ENCODE data around the gene ZNF438. TPM values are rescaled to one million over a fixed set of nuclear protein-coding genes. Genes with fewer than 3 reads are reported as not detected.
A peak's percentile ranks its signal among the peaks of the same experiment; 100 is the strongest.

The ZNF438 gene
- total RNA-seq, 1 donor from 2014 or later = 3.2 TPM

DNA sequence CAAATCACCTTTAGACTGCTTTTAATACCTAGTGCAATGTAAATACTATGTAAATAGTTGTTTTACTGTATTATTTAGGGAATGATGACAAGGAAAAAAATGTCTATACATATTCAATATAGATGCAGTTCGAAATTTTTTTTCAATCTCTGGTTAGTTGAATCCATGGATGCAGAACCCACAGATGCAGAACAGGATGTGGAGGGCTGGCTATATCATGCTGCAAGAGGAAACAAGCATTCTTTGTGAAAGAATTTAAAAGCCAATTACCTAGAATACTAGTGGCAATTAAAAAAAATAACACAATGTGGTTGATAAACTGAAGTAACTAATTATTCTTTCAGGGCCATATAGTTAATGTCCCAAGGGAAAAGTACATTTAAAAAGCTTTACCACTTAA, 170.4 kb downstream of the ZNF438 start:
- Mint-ChIP-seq H3K27ac (no peak overlapping the region), H3K27me3 (no peaks in the 10 kb centered on the region), H3K4me3 (no peak overlapping the region), H3K36me3 (ENCODE audit: low read depth) (no peaks in the 10 kb centered on the region), H3K4me1 (no peaks in the 10 kb centered on the region), H3K9me3 (no peaks in the 10 kb centered on the region)
- intact Hi-C loops (cut with micrococcal nuclease) = no loop called here
- no peak for DNase-seq

DNA sequence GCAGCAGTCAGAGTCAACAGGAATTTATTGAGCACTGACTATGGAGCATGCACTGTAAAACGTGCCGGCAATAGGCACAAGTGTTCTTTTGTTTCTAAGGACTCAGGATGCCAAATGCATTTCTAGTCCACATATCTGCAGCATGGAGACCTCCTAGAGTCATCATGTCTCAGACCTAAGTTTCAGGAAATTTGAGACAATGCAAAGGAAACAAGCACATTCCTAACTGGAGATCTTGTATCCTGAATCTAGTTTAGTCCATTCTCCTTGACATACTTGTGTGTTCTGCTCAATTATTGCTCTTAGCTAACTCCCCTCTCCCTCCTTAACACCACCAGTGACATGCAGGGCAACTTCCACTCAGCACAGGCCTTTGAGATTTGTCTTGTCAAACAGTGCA, 173.2 kb downstream of the ZNF438 start:
- DNase-seq = no peak
- no peak overlapping the region for H3K27ac Mint-ChIP-seq
- H3K27me3 Mint-ChIP-seq = no peaks in the 10 kb centered on the region
- H3K4me3 Mint-ChIP-seq = no peak overlapping the region
- intact Hi-C loops (cut with micrococcal nuclease) = no loop called here
- H3K9me3 Mint-ChIP-seq = no peaks in the 10 kb centered on the region
- H3K36me3 Mint-ChIP-seq (ENCODE audit: low read depth) = no peaks in the 10 kb centered on the region
- no peaks in the 10 kb centered on the region for H3K4me1 Mint-ChIP-seq

DNA sequence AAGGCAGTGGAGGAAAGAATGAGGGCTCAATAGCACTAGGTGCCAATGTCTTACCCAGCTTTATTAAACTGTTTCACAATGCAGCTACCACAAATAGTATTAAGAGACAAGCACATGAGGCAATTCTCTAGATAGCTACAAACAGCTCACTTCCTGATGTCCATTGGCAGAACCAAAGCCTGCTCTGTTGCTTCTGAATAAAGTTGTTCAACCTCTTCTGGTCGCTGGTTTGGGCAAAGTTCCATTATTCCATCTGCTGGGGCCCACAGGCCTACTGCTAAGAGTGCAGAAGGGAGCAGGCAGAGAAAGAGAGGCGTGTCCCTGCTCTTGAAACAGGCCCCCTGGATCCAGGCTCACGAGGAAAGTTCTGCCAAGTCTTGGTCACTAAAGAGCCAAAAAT, 173.9 kb downstream of the ZNF438 start:
- no peaks in the 10 kb centered on the region for H3K27me3 Mint-ChIP-seq

DNA sequence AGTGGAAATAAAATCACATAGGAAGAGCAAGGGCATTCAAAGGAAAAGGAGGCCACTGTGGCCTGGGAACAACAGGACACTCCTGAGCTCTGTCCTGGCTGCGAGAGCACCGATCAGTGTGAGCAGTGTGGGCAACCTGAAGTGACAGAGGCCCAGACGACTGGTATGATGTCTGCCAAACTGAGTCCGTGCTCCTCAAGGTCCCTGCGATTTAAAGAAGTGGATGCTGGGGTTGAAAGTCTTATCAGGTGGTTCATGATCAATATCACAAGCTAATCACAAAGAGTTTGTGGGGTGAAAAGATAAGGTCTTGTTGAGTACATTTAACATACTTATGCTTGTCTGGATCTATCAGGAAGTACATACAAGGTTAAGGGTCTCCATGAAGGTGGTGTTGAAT, 176.5 kb downstream of the ZNF438 start:
- Mint-ChIP-seq H3K27ac (no peak overlapping the region), H3K4me3 (no peak overlapping the region), H3K9me3 (no peaks in the 10 kb centered on the region), H3K27me3 (no peaks in the 10 kb centered on the region), H3K4me1 (no peaks in the 10 kb centered on the region), H3K36me3 (ENCODE audit: low read depth) (no peaks in the 10 kb centered on the region)
- no peak for DNase-seq
- intact Hi-C loops (cut with micrococcal nuclease) = no loop called here

More for the DNA sequence above, 173.9 kb downstream of the ZNF438 start:
- Mint-ChIP-seq H3K27ac (no peak overlapping the region), H3K36me3 (ENCODE audit: low read depth) (no peaks in the 10 kb centered on the region), H3K4me1 (no peaks in the 10 kb centered on the region), H3K9me3 (no peaks in the 10 kb centered on the region), H3K4me3 (no peak overlapping the region)
- intact Hi-C loops (cut with micrococcal nuclease) = no loop called here
- DNase-seq = peak; percentile 38

DNA sequence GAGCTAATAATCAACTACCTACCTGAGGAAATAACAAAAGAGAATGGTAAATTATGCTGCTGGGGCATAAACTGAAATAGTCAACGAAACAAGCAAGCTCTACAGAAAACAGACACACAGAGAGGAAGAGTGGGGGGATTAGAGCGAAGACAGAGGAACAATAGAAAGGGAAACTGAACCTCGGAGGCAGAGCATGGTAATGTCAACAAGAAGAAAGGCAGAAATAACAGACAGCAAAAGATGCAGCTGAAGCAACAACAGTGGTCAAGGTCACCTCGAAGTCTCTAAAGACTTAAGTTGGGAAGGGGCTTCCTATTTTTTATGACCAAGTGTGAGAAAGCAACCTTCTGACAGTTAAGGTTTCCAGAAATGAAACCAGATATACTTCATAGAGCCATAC, 177.0 kb downstream of the ZNF438 start:
- Mint-ChIP-seq H3K4me3 (no peak overlapping the region), H3K36me3 (ENCODE audit: low read depth) (peaks cover 1% of the 10 kb centered on the region), H3K4me1 (no peaks in the 10 kb centered on the region), H3K27ac (no peak overlapping the region), H3K9me3 (no peaks in the 10 kb centered on the region), H3K27me3 (peaks cover 1% of the 10 kb centered on the region)
- no peak for DNase-seq
- intact Hi-C loops (cut with micrococcal nuclease) = no loop called here

DNA sequence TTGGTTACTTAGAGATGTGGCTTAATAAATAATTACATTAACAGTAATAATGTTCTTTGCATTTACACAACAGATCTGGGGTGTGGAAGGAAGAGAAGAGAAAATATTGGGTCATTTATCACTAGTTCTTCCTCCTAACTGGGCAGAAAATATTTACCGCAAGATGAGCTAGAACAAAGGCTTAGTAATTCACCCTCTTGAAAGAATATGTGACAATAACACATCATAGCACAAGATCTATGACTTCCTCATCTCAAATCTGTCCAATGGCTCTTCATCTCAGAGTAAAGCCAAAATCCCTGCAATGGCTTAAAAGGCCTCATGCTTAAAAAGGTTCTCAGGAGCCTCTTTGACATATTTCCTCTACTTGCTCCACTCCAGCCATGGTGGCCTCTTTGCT, 178.6 kb downstream of the ZNF438 start:
- intact Hi-C loops (cut with micrococcal nuclease) = no loop called here

DNA sequence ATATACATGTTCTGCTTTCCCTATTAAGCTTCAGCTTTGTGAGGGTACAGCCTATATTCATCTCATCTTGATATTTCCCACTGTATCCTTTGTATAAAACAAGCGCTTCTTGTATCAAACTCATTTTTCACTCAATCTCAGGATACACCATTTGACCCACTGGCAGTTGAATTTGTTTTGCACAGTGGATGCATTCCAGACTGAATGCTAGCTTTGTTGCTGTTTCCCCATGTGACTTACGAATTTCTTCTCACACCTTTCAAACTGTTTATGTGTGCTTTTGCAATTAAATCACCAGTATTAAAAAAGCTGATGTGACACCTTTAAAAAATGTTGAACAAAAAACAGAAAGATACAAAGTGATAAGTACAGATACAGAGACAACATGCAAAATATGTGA, 180.9 kb downstream of the ZNF438 start:
- no peak overlapping the region for H3K4me3 Mint-ChIP-seq
- H3K27me3 Mint-ChIP-seq = peaks cover 2% of the 10 kb centered on the region
- no peak for DNase-seq
- no peaks in the 10 kb centered on the region for H3K4me1 Mint-ChIP-seq
- intact Hi-C loops (cut with micrococcal nuclease) = no loop called here
- peaks cover 1% of the 10 kb centered on the region for H3K36me3 Mint-ChIP-seq (ENCODE audit: low read depth)
- no peaks in the 10 kb centered on the region for H3K9me3 Mint-ChIP-seq
- H3K27ac Mint-ChIP-seq = no peak overlapping the region

More for the DNA sequence above, 178.6 kb downstream of the ZNF438 start:
- no peaks in the 10 kb centered on the region for H3K9me3 Mint-ChIP-seq
- no peak overlapping the region for H3K27ac Mint-ChIP-seq
- H3K36me3 Mint-ChIP-seq (ENCODE audit: low read depth) = peaks cover 1% of the 10 kb centered on the region
- H3K4me1 Mint-ChIP-seq = no peaks in the 10 kb centered on the region
- H3K27me3 Mint-ChIP-seq = peaks cover 2% of the 10 kb centered on the region
- H3K4me3 Mint-ChIP-seq = no peak overlapping the region
- no peak for DNase-seq

DNA sequence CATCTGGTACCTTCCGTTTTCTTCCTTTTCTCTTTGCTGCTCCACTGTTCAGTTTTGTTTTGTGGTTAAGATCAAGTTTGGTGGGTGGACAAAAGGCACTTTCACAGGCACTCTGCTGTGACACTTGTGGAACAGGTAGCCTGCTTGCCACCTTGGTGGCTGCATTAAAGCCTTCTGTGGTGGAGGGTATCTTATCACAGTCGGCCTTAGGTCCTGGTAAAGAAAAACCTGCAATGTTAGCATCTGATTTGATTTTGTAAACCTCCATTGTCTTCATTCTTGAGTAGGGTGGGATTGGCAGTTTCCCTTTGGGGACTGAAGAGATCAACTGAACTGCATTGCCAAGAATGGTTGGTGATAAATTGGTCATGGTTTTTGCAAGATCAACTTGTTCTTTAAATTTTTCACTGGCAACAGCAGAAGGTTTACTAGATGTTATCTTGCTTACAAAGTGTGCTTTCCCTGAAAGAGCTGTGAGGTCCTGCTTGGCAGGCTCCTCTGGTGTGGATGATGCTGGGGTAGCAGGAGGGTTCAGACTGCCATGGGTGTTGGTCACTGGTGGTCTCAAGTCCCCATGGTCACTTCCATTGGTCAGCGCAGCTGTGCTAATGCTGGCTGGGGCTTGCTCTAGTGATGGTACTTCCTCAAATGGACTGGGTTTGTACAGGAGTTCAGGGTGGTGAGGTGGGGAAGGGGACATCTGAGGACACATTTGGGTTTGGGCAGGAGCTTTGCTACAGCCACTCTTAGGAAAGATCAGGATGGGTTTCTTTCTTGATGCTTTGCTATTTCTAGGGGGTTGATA, 182.2 kb downstream of the ZNF438 start:
- no peaks in the 10 kb centered on the region for H3K4me1 Mint-ChIP-seq

DNA sequence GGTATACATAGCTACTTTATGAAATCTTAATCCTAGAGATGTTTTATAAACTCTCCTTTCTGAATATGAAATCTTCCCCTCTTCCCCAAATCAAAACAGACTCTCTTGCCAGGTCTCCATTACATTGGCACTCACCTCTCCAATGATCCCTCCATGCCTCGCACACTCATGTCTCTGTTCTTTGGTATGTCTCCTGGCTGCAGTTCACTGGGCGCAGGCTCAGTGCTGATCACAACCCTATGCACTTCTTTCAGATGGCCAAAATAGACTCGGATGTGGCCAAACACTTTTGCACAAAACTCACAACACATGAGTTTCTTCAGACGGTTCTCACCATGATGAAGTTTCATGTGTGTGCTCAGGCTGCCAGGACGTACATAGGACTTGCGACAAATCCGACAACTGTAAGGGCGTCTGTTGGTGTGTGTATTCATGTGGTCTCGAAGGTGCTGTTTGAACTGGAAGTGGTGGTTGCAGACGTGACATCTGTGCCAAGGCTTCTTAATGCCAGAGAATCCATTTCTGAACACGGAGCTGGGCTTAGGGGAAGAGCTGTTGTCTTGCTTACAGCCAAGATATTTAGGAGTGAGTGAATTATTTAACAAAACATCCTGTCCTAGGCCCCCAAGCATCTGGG, 183.2 kb downstream of the ZNF438 start:
- DNase-seq = no peak
- Mint-ChIP-seq H3K36me3 (ENCODE audit: low read depth) (peaks cover 1% of the 10 kb centered on the region), H3K9me3 (no peaks in the 10 kb centered on the region), H3K27me3 (peaks cover 2% of the 10 kb centered on the region), H3K4me1 (no peaks in the 10 kb centered on the region), H3K27ac (no peak overlapping the region), H3K4me3 (no peak overlapping the region)
- intact Hi-C loops (cut with micrococcal nuclease) = no loop called here

More for the DNA sequence above, 182.2 kb downstream of the ZNF438 start:
- Mint-ChIP-seq H3K27me3 (peaks cover 2% of the 10 kb centered on the region), H3K9me3 (no peaks in the 10 kb centered on the region), H3K4me3 (no peak overlapping the region), H3K36me3 (ENCODE audit: low read depth) (peaks cover 1% of the 10 kb centered on the region), H3K27ac (no peak overlapping the region)
- intact Hi-C loops (cut with micrococcal nuclease) = no loop called here
- no peak for DNase-seq

DNA sequence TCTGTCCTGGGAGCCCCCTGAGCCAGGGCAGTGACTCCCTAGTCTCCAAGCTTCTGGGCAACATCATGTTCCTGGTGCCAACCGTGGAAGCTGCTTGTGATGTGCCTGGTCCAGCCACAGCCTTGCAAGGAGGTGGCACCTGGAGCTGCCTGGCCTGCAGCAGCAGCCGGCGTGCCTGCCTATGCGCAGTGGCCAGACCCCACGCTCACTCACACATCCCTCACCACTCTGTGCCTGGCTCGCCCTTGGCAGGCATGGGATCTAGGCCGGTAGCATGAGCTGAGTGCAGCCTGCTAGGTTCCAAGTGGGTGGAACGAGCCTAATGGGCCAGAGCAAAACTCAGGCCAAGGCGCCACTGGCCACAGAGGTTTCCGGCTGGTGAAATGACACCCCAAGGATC, 184.0 kb downstream of the ZNF438 start:
- no peak for DNase-seq
- Mint-ChIP-seq H3K36me3 (ENCODE audit: low read depth) (peaks cover 1% of the 10 kb centered on the region), H3K4me1 (no peaks in the 10 kb centered on the region), H3K4me3 (no peak overlapping the region), H3K27me3 (peaks cover 2% of the 10 kb centered on the region), H3K9me3 (no peaks in the 10 kb centered on the region), H3K27ac (no peak overlapping the region)
- intact Hi-C loops (cut with micrococcal nuclease) = no loop called here

DNA sequence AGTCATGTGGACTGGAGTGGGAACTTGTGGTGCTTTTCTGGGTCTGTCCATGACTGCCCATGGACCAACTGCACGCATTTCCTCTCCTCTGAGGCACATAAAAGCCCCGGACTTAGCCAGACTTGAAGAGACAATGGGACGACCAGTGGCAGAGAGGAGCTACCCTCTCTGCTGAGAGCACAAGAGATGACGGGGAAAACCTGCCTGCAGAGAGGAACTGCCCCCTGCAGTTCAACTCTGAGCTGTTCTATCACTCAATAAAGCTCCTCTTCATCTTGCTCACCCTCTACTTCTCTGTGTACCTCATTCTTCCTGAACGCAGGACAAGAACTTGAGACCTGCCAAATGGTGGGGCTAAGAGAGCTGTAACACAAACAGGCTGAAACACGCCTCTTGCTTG, 184.5 kb downstream of the ZNF438 start:
- DNase-seq = no peak
- H3K36me3 Mint-ChIP-seq (ENCODE audit: low read depth) = peaks cover 1% of the 10 kb centered on the region
- peaks cover 2% of the 10 kb centered on the region for H3K27me3 Mint-ChIP-seq
- H3K4me3 Mint-ChIP-seq = no peak overlapping the region
- no peaks in the 10 kb centered on the region for H3K9me3 Mint-ChIP-seq
- H3K27ac Mint-ChIP-seq = no peak overlapping the region
- intact Hi-C loops (cut with micrococcal nuclease) = no loop called here
- no peaks in the 10 kb centered on the region for H3K4me1 Mint-ChIP-seq

DNA sequence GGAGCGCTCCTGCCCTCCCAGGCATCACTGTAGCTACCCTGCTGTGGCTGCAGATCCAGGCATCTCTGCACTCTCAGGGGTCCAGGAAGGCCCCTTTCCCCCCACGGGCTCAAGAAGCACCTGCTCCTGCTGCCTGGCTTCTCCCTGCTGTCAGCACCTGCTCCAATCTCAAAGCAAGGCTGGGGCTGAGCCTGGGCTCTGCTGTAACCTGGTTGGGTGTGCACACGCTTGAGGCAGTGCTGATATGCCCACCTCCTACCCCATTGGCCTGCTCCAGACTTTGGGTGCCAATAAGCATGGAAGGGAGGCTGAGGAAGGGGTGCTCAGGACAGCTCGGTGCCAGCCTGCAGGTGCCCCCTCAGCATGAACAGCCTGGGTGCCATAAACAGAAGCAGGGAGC, 185.0 kb downstream of the ZNF438 start:
- Mint-ChIP-seq H3K27ac (no peak overlapping the region), H3K9me3 (no peaks in the 10 kb centered on the region), H3K27me3 (peaks cover 2% of the 10 kb centered on the region), H3K4me1 (no peaks in the 10 kb centered on the region), H3K4me3 (no peak overlapping the region), H3K36me3 (ENCODE audit: low read depth) (peaks cover 1% of the 10 kb centered on the region)
- intact Hi-C loops (cut with micrococcal nuclease) = no loop called here
- DNase-seq = no peak

DNA sequence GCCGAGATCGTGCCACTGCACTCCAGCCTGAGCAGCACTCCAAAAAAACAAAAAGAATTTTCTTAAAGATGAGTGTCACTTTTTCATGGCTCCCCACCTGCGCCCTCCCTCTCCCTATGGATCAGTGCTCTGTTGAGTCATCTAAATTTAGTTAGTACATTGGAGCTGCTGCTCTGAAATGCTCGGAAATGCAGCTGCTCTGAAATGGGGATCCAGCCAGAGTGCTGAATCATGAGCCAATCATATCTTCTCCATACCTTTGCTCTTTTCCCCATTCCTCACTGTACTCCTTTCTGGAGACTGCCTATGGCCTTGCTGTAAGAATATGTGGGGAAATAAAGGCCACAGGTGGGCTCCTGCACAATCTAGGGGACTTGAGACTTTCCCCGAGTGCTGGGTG, 188.8 kb downstream of the ZNF438 start:
- Mint-ChIP-seq H3K9me3 (no peaks in the 10 kb centered on the region), H3K27ac (no peak overlapping the region), H3K36me3 (ENCODE audit: low read depth) (no peaks in the 10 kb centered on the region), H3K27me3 (no peaks in the 10 kb centered on the region), H3K4me1 (no peaks in the 10 kb centered on the region), H3K4me3 (no peak overlapping the region)
- intact Hi-C loops (cut with micrococcal nuclease) = no loop called here
- no peak for DNase-seq

DNA sequence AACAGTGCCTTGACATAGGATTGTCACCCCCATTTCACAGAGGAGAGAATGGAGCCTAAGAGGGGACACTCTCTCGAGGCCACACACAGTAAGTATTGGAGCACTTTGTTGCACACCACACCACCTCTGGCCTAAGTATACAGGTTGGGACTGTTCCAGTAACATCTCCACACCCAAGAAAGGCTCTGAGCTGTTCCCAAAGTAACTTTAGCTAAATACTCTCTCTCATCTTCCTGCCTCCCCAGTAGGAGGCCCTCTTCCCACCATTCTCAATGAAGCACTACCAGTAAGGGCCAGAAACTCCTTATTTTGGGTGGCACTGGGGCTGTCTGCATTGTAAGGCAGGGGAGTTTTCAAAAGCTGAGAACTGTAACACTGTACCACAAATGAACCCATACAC, 189.5 kb downstream of the ZNF438 start:
- no peaks in the 10 kb centered on the region for H3K9me3 Mint-ChIP-seq
- no peaks in the 10 kb centered on the region for H3K36me3 Mint-ChIP-seq (ENCODE audit: low read depth)
- H3K27ac Mint-ChIP-seq = no peak overlapping the region
- no peaks in the 10 kb centered on the region for H3K27me3 Mint-ChIP-seq
- intact Hi-C loops (cut with micrococcal nuclease) = no loop called here
- no peak overlapping the region for H3K4me3 Mint-ChIP-seq
- H3K4me1 Mint-ChIP-seq = no peaks in the 10 kb centered on the region
- no peak for DNase-seq
